ENCODE results near the gene RALGPS1.

- TF ChIP-seq CTCF (IDR thresholded peaks at IDR 0.05) (no peak), ATF6 (CRISPR knock-in tag; IDR thresholded peaks at IDR 0.05) (no peak), ZSCAN18 (CRISPR knock-in tag; IDR thresholded peaks at IDR 0.05) (no peak), NFYB (CRISPR knock-in tag; conservative IDR thresholded peaks at IDR 0.05; ENCODE audit: low read depth) (no peak)
Measured at GRCh38 chr9:127004946-127005769, 90.6 kb downstream of the RALGPS1 start.
